Measurements from ENCODE around the gene FAM163B.

FAM163B gene

DNA sequence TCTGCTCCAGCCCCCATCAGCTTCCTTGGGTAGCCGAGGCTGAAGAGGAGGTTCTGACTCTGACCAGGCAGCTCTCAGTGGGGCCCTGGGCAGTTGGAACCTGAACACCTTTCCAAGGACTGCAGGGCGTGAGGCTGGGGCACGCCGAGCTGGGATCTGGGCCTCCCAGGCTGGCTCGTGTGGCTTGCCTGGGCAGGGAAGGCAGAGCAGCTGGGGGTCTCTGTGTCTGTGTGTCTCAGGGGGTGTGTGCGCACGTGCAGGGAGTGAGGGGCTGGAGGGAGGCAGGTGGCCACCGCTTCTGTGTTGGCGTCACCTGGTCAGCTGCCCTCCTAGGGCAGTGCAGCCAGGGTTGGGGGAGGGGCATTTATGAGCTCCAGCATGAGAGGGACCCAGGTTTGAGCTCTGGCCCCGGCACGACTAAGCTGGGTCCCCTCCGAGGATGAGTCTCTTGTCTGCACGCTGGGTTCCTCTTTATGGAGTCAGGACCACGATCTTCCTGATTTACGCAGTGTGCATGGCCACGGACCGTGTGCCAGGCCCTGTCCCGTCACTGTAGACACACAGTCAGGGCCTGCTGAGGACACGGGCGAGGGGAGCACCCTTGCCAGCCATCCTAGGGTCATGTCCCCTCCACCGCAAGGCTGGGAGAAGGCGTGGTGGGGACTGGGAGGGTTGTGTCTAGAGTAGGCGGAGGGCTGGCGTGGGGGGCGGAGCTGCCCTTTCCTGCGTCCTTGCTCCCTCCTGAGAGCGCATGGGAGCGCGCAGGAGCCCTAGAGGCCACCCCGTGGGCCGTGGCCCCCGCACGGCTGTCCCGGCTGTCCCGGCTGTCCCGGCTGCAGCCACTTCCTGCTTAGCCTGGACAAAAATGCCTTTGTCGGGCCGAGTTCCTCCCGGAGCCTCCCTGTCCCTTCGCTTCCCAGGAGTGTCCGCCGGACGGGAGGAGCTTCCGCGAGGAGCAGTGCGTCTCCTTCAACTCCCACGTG lies 70.0 kb downstream of the FAM163B start:
- no peak for DNase-seq

DNA sequence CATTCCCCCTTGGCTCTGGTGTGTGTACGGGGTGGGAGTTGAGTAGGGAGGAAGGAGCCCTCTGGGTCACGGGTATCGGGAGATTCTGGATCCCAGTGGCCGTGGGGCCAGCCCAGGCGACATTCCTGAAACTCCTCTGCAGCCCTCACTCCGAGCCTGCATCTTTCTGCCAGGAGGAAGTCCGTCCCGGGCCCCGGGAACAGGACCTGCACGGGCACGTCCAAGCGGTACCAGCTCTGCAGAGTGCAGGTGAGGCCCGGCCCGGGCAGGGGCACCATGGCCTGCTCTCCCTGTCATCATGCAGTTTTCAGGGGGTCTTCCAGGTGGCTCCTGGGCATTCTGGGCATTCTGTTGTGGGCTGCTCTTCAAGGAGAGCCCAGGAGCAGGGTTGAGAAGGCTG lies 71.0 kb downstream of the FAM163B start:
- no peak for DNase-seq

DNA sequence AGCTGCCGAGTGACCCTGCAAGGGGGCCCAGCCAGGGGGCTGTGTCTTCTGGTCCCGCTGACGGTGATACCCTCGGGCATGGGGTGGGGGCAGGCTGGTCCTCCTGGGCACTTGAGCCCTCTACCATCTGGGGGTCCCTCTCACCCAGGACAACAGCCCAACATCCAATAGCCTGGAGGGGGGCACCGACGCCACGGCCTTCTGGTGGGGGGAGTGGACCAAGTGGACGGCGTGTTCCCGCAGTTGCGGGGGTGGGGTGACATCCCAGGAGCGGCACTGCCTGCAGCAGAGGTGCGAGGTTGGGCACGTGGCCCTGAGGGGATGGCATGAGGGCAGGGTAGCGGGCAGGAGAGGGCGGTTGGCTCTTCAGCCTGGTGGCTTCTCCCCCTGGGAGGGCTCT lies 71.9 kb downstream of the FAM163B start:
- DNase-seq, result no peak

DNA sequence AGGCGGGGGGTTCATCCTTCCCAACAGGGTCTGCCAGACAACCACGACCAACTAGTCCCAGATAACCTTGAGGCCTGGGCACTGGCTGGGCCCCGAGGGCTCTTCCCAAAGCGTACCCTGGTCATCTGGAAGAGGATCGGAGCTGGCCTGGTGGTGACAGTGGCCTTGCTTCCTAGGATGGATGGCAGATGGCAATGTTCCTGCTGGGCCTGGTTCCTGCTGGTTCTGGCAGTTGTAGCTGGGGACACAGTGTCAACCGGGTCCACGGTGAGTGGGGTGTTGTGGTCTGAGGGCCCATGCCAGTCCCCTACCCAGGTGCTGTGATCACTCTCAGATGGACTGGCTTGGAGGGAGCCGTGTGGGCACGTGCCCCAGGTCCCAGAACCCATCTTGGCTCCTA lies 72.7 kb downstream of the FAM163B start:
- no peak for DNase-seq

DNA sequence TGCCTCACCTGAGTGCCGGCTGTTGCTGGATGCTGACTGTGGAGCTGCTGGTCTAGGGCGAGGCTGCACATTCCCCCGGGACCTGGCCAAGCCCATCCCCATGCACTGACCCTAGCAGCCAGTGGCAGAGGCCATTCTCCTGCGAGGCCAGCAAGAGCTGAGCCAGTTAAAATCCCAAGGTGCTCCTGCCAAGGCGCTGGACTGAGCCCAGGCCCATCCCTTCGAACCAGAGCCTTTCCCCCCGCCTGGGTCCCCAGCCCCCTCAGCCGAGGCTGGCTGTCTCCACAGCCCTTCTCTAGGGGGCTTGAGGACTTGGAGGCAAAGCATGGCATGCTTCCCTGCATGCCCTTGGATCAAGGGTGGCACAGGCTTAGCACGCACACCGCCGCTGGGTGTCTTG lies 73.1 kb downstream of the FAM163B start:
- no peak for DNase-seq

DNA sequence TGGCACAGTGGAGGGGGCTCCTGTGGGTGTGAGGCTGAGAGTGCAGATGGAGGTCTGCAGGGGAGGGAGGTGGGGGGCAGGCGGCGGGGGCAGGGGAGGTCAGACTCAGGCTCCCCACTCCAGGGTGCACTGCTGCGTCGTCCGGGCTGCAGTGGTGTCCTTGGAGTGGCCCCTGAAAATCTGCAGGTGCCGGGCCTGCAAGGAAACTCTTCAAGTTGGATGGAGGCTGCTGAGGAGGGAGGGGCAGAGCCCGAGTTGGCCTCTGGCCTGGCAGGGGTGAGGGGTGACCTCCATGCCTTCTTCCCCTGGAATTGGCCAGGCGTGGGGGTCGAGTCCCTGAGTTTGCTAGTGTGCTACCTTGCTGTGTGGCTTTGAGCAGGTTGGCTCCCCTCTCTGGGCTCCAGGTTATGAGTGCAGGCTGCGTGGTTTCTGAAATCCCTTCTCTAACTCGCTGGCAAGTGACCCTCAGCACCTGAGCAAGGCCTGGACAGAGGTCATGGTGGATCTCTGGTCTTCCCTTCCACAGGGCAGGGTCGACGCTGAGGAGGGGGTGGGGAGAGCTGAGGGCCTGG lies 73.8 kb downstream of the FAM163B start:
- no peak for DNase-seq

DNA sequence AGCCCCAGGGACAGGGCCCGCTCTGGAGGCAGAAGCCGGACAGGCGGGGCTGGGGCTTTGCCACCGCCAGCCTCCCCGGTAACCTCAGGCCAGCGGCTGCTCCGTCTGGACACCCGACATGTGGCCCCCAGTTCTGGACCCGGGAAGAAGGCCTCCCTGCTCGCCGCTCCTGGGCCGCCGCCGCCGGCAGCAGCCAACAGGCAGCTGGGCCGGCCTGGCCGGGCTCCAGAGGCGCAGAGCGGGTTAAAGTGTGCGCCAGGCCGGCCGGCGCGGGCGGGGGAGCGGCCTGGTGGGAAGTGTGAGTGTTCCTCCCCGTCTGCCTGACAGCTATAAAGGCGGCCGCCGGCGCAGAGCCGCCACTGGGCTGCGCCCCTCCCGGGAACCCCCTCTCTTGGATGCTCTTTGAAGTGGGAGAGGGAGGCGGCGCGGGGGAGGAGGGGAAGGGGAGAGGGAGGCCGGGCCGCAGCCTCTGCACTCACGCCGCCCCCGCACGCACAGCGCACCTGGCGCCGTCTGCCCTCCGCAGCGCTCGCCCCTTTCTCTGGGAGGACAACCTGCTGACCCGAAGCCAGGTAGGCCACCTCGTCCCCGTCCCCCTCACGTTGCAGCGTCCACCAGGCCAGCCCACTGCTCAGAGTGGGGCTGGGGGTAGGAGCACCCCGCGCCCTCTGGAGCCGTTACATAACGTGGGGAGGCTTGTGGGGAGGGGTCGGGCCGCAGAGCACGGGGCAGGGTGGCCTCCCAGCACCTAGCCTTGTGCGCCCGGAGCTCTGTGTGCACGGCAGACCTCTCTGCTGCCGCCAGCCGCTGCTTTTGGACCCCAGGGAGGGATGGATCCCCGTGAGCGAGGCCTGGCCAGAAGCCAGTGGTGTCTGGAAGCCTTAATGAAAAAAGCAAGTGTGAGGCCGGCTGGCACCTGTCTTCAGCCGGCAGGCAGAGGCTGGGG lies 74.6 kb downstream of the FAM163B start, which contains the start of gene ADAMTSL2:
ADAMTSL2 (plus strand) TSS at position 359 of the 946 bp plus-strand sequence. CDS start 2,009 bp downstream, outside the sequence.
- peak; percentile 58 for DNase-seq

DNA sequence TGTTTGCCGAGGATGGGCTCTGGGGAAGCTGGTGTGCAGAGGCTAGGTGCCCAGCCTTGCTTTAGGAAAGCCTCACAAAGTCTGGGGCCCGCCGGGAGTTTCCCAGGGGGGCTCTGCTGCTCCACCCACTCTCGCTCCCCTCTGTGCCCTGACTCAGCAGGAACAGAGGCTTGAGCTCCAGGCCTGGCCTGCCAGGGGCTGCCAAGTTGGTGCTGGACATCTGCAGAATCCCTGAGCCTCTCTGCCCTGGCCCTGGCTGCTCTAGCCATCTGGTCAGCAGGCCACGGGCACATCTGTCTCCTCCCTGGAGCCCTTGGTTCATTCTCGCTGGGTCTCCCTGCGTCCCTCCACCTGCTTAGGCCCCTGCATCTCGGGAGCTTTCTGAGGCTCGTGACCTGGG lies 75.3 kb downstream of the FAM163B start:
- DNase-seq, result no peak

DNA sequence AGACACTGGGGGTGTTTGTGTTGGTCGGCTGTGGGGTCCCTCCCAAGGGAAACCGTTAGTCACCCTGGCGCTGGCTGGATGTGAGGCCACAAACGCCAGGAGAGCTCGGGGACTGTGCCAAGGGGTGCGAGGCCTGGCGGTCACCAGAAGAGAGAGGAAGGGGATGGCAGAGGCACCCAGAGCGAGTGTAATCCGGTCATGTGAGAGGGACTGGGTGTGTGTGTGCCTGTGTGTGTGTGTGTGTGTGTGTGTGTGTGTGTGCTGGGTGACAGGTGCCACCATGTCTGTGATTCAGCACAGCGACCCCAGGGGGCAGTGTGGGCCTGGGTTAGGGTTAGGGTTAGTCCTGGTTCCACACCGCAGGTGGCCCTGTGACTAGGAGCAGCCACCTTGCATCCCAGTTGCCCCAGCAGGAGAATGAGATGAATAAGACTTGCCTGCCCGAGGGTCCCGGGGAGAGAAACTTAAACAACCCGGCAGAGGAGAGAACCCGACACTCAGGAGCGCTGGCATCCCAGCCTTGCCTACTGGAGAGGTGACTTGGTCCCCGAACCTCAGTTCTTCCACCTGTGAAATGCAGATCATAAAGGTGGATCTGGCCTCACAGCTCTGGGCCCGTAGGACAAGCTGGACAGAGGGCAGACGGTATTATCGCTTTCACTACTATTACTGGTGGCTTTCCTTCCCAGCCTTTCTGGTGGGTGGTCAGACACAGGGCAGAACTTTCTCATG lies 76.1 kb downstream of the FAM163B start:
- DNase-seq, result peak; percentile 66

DNA sequence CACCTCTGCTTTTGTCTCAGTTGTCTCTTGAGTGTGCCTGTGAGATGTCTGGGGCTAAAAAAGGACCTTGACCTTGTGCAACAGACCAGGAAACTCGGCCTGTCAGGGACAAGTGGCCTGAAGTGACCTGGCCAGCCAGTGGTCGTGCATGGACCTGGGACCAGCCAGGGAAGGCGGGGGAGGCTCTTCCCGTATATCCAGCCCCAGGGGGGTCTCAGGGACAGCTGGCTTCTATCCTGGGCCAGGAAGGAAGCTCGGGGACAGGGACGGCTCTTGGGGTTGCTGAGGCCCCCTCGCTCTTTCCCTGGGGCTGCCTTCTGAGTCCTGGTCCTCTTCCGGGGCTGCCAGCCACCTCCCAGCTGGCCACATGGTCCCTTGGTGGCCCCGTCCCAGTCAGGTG lies 77.9 kb downstream of the FAM163B start:
- no peak for DNase-seq

DNA sequence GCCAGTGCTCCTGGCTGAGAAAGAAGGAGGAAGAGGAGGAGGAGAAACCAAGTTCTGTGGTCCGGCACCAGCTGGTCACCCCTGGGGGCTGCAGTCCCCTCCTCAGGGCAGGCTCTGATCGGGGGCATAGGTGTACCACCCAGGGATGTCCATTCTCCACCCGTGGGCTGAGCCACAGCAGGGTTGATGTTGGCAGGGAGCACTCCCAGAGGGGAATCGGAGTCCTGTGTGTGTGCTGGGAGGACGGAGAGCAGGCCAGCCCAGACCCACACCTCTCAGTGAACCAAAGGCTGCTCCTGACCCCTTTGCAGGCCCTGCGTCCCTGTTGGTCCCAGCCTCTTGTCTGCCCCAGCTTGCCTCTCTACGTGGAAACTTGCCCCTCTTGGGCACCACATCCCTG lies 79.3 kb downstream of the FAM163B start:
- no peak for DNase-seq

DNA sequence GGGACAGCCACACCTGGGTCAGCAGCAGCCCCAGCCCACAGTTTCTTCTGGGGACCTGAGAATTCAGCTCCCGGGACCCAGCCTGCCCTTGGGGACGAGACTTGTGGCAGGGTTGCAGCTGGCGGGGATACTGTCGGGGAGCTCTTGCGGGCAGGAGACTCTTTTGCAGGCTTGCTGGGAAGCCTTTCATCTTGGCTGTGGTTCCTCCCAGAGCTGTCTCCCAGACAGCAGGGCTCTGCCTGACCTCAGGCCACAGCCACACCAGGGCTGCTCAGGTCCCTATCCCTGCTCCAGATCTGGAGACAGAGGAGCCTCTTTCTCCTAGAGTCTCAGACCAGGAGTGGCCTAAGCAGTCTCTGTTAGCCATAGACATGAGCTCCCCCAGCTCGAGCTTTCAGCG lies 79.7 kb downstream of the FAM163B start:
- DNase-seq, result no peak

DNA sequence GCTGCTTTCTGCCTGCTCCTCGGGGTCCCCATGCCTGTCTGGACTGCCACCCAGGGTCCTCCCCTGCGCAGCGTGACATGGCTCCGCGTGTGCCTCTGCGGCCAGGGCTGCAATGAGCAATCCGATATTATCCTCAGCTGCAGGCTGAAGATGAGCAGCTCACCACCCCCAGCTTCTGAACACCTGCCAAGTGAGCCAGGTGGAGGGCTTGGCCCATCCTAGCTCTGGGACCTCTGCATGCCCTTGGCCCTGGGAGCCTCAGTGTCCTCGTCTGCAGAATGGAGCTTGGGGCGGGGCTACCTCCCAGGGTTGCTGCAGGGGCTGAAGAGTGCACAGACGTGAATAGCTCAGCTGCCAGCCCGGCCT lies 80.3 kb downstream of the FAM163B start:
- DNase-seq, result peak; percentile 39

DNA sequence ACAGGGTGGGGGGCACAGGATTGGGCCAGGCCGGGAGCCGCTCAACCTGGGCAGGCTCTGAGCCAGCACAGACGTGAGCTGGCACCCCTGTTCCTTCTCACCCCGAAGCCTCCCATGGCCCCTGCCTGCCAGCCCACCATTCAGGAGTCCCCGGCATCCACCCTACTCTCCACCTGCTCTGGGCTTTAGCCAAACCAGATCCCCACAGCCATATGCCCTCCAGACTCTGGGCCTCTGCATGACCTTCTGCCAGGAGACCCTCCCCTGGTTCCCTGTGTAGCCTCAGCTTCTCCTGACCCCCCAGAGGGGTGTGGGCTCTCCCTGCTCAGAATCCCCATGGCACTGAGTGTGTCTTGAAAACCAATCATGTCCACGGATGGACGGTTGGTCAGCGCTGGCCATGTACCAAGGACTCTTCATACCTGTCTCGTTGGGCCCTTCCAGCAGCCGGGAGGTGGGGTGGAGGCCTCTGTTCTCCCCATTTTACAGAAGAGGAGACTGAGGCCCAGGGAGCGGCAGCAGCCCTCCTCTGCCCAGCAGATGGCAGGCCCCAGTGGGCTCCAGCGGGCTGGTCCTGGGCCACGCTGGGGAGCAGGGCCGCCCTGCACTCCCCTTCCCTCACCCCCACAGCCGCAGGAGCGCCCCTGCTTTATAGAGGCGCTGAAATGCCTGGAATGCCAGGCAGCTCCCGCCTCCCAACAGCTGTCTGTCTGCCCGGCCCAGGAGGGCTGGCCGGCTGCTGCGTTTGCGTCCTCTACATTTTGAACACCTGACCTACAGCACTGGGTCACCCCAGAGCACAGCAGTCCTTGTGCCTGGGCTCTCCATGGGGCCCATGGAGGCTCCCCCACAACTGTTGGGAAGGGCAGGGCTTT lies 81.0 kb downstream of the FAM163B start:
- DNase-seq, result no peak

DNA sequence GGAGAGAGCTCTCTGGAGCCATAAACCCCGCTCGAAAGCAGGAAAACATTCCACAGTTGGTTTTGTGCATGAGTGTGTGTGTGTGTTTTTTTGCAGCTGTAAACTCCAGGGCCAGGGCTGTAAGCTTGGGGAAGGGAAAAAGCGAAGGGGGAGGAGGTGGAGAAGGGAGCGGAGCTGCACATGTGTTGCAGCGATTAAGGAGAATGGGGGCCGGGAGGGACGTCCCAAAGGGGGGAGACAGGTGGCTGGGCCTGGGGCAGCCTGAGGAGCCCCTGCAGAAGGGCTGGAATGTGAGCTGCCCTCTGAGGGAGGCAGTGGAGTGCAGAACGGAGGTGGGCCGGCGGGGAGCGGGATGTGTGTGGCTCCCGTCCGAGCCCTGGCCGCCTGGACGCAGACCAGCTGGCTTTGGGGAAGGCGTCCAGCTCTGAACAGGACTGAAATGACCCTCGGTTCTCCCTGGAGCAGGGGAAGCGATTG lies 81.7 kb downstream of the FAM163B start:
- no peak for DNase-seq

All from NCI-H2029 treated with DMSO at 0.1 percent for 48 hours (cell line).